Measurements from ENCODE around the gene DHX30. TPM values are rescaled to one million over a fixed set of nuclear protein-coding genes. Genes with fewer than 3 reads are reported as not detected.
A peak's percentile ranks its signal among the peaks of the same experiment; 100 is the strongest.
"Not testable (repeated sequence)": the region's sequence is repeated elsewhere in the genome, so short reads cannot be mapped to it uniquely, and the experiment has no call there.

Gene DHX30
- polyA plus RNA-seq (ENCODE audit: insufficient read length in 4 of 4), result 10 to 100 TPM; 49.7 to 78.7 (median 60.1) TPM

DNA sequence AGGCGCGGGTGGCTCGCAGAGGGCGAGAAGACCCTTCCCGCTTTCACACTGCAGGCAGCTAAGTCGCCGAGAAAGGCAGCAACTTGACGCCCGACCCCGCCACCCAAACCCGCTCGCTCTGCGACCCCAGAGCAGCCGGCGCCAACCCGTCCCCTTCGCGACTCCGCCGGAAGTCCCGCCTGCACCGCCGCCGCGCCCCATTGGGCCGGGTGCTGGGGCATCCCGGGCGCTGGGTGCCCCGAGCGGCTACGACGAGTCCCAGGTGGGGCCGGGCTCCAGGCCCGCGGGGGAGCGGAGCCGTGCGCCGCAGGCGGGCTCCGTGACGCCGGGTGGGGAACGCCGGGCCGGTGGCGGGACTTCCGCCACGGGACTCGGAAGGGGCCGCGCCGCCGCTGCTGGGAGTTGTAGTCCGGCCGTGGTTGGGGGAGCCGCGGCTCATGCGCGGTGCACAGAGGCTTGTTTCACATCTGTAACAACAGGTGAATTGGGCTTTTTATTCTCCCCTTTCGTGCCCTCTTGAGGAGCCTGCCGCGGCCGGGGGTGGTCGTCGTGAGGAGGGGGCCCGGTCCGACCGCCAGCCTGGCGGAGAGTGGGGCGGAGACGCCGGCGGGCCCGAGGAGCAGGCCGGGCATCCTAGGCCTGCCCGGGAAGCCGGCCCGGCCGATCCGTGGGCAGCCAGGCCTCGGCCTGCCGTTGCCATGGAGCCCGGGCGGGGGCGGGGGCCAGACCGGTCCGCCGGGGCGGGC, at the start of gene DHX30:
Gene DHX30, plus strand, starts transcription at position 405 of the 746 bp plus-strand sequence. CDS start 7,546 bp downstream, outside the sequence.
- DNase-seq (ENCODE audit: low read depth in 4 of 4, low spot score in 3 of 4), result peak in 3 of 4 donors; percentile 73 to 78 (median 76)

DNA sequence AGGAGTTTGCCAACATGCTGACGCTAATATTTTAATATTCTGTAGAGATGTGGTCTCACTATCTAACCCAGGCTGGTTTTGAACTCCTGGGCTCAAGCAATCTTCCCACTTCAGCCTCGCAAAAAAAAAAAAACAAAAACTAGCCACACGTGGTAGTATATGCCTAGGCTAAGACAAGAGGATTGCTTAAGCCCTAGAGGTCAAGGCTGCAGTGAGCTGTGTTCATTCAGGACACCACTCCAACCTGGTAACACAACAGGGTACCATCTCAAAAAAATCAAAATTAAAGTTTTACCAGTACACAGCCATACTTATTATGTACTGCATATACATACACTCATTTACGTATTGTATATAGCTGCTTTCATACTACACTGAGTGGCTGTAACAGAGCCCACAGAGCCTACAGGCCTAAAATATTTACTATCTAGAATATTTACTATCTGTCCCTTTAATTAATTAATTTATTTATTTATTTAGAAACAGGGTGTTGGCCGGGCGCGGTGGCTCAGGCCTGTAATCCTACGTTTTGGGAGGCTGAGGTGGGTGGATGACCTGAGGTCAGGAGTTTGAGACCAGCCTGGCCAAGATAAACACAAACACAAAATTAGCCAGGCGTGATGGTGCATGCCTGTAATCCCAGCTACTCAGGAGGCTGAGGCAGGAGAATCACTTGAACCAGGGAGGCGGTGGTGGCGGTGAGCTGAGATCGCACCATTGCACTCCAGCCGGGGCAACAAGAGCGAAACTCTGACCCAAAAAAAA, 44.5 kb upstream of the DHX30 start:
- no peak for DNase-seq (ENCODE audit: low read depth in 4 of 4, low spot score in 3 of 4)

- DNase-seq (ENCODE audit: low read depth in 4 of 4, low spot score in 3 of 4), result not testable (repeated sequence)
Measured at GRCh38 chr3:47760207-47760606, 42.7 kb upstream of the DHX30 start.

DNA sequence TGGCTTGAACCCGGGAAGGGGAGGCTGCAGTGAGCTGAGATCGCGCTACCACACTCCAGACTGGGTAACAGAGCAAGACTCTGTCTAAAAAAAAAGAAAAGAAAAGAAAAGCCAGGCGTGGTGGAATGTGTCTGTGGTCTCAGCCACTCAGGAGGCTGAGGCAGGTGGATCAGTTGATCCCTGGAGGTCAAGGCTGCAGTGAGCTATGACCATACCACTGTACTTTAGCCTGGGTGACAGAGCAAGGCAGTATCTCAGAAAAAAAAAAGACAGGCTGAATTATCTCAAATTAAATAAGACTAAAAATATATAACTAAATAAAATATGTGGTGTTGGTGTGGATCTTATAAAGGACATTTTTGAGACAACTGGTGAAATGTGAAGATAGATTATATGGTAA, 41.9 kb upstream of the DHX30 start:
- DNase-seq (ENCODE audit: low read depth in 4 of 4, low spot score in 3 of 4), result no peak

- DNase-seq (ENCODE audit: low read depth in 4 of 4, low spot score in 3 of 4), result no peak
Measured at GRCh38 chr3:47762233-47762632, 40.7 kb upstream of the DHX30 start.

GRCh38 chr3:47766186-47766585, 36.8 kb upstream of the DHX30 start:
- DNase-seq (ENCODE audit: low read depth in 4 of 4, low spot score in 3 of 4), result no peak

GRCh38 chr3:47772047-47772446, 30.9 kb upstream of the DHX30 start:
- DNase-seq (ENCODE audit: low read depth in 4 of 4, low spot score in 3 of 4), result no peak

DNA sequence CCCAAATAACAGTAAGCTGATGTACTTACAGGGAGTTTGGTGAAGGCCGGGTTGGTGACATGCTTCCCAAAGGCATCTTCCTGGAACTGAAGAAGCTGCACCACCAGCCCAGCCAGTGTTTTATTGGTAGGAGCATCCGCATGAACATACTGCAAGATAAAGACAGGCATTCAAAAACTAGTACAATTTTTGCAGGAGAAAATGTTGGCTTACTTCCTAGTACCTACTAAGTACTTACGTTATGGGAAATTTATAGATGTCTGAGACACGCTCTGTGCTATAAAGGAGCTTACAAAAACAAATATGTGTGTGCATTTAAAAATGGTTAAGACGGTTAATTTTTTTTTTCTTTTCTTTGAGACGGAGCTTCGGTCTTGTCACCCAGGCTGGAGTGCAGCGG, 30.1 kb upstream of the DHX30 start:
- DNase-seq (ENCODE audit: low read depth in 4 of 4, low spot score in 3 of 4), result no peak

DNA sequence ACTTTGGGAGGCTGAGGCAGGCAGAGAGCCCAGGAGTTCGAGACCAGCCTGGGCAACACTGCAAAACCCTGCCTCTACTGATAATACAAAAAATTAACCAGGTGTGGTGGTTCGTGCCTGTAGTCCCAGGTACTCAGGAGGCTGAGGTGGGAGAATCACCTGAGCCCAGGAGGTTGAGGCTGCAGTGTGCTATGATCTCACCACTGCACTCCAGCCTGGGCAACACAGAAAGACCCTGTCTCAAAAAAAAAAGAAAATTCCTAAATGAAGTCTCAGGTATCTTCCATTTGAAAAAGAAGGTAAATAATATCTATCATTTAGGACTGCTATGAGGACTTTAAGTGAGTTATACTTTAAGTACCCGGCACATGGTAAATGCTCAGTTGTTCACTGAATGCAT, 24.2 kb upstream of the DHX30 start:
- DNase-seq (ENCODE audit: low read depth in 4 of 4, low spot score in 3 of 4), result no peak

DNA sequence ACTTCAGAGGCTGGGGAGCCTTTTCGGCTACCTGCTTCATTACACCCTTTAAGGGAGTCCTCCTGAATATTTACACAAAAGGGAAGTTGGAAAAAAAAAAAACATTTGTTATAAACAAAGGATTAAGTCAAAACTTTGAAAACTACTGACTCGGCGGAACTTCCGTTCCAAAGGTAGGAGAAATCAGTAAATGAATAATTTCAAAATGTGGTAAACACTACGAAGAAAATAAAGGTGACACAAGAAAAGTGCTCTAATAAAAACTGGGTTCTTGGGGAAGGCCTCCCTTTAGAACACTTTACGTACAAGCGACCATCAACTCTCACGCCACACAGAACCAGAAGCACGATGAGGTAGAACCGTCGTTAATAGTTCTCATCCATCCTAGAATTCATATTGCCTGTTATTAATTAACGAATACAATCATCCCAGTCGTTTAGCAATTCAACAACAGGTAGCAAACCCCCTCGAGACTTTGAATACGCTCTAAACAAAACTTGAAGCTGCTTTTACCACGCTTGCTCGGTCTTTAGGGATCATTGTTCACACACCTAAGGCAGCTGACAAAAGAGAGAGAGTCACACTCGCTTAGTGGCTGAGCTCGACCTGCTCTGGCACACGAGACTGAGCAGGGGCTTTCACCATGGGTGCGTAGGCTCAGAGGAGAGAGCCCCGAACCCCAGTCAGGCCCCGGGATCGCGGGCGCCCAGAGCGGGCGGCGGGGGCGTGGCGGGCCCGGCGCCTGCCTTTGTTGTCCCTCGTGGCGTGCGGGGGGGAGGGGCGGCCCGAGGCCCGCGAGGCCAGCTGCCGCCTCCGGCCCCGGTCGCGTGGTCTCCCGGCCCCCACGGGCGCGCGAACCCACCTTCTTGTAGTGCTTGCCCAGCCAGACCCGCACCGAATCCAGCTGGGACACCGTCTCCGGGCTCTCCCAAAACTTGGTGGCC, 21.9 kb upstream of the DHX30 start:
- DNase-seq (ENCODE audit: low read depth in 4 of 4, low spot score in 3 of 4), result peak in 2 of 4 donors; percentile 21 to 59

GRCh38 chr3:47781685-47782445, 21.1 kb upstream of the DHX30 start, which contains the start of gene SMARCC1:
Gene SMARCC1, minus strand, starts transcription at chr3:47781893. Its CDS starts 96 bp downstream, at chr3:47781797.
- peak; percentile 92 to 94 (median 93) for DNase-seq (ENCODE audit: low read depth in 4 of 4, low spot score in 3 of 4)

- peak in 1 of 4 donors; percentile 16 for DNase-seq (ENCODE audit: low read depth in 4 of 4, low spot score in 3 of 4)
Measured at GRCh38 chr3:47782446-47783308, 20.3 kb upstream of the DHX30 start.

GRCh38 chr3:47783673-47784072, 19.3 kb upstream of the DHX30 start:
- no peak for DNase-seq (ENCODE audit: low read depth in 4 of 4, low spot score in 3 of 4)

- no peak for DNase-seq (ENCODE audit: low read depth in 4 of 4, low spot score in 3 of 4)
Measured at GRCh38 chr3:47791193-47791855, 11.6 kb upstream of the DHX30 start.

GRCh38 chr3:47792699-47793098, 10.2 kb upstream of the DHX30 start:
- DNase-seq (ENCODE audit: low read depth in 4 of 4, low spot score in 3 of 4), result no peak

- DNase-seq (ENCODE audit: low read depth in 4 of 4, low spot score in 3 of 4), result no peak
Measured at GRCh38 chr3:47794544-47794943, 8.4 kb upstream of the DHX30 start.

DNA sequence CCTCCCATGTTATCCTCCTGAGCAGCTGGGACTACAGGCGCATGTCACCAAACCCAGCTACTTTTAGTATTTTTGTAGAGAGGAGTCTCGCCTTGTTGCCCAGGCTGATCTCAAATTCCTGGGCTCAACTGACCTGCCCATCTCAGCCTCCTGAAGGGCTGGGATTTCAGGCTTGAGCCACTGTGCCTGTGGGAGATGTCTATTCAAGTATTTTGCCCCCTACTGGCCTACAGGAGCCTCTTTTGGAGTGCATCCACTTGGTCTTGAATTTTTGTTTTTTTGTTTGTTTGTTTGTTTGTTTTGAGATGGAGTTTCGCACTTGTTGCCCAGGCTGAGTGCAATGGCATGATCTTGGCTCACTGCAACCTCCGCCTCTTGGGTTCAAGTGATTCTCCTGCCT, 3.2 kb upstream of the DHX30 start:
- no peak for DNase-seq (ENCODE audit: low read depth in 4 of 4, low spot score in 3 of 4)

- DNase-seq (ENCODE audit: low read depth in 4 of 4, low spot score in 3 of 4), result no peak
Measured at GRCh38 chr3:47803480-47804025, 615 bp downstream of the DHX30 start.

Measured in left renal pelvis (tissue), 4 donors.